LNCaP clone FGC (cell line): ENCODE data around the gene LIN9.

Source experiments
- DNase-seq: peaks from one replicate; pipeline ENCODE4 v3.0.0-alpha.2; 2011; ENCODE audit warnings: low read depth
- H3K4me3 ChIP-seq: 2 replicates; pipeline ENCODE4 v1.5.1; 2011; ENCODE audit warnings: mild to moderate bottlenecking, low read depth, low read length, control low read depth
- CTCF ChIP-seq: IDR thresholded peaks from 2 replicates; pipeline ENCODE4 v1.5.1; 2012; ENCODE audit warnings: mild to moderate bottlenecking; ENCODE audit not compliant: control insufficient read depth, insufficient read depth; ENCODE audit errors: extremely low read depth

The LIN9 gene

GRCh38 chr1:226296911-226297310, 12.1 kb downstream of the LIN9 start:
- H3K4me3 ChIP-seq: no peak overlapping the region
- DNase-seq: no peak
- no peak for TF ChIP-seq CTCF

GRCh38 chr1:226293553-226293920, 15.4 kb downstream of the LIN9 start:
- no peak for DNase-seq
- no peak overlapping the region for H3K4me3 ChIP-seq
- no peak for TF ChIP-seq CTCF

- H3K4me3 ChIP-seq: no peak overlapping the region
- DNase-seq: no peak
- no peak for TF ChIP-seq CTCF
Observed at GRCh38 chr1:226292874-226293552, 16.0 kb downstream of the LIN9 start.

- no peak overlapping the region for H3K4me3 ChIP-seq
- no peak for TF ChIP-seq CTCF
- DNase-seq: no peak
Observed at GRCh38 chr1:226287587-226287986, 21.4 kb downstream of the LIN9 start.

- no peak for TF ChIP-seq CTCF
- DNase-seq: no peak
Observed at GRCh38 chr1:226281058-226281457, 27.9 kb downstream of the LIN9 start.

GRCh38 chr1:226279498-226279897, 29.5 kb downstream of the LIN9 start:
- TF ChIP-seq CTCF: no peak
- H3K4me3 ChIP-seq: no peak overlapping the region
- DNase-seq: no peak

More at GRCh38 chr1:226281058-226281457, 27.9 kb downstream of the LIN9 start:
- no peak overlapping the region for H3K4me3 ChIP-seq

- no peak overlapping the region for H3K4me3 ChIP-seq
- no peak for DNase-seq
- TF ChIP-seq CTCF: no peak
Observed at GRCh38 chr1:226277897-226278296, 31.1 kb downstream of the LIN9 start.
